ENCODE measurements around the gene NIPAL4.

NIPAL4 gene

DNA sequence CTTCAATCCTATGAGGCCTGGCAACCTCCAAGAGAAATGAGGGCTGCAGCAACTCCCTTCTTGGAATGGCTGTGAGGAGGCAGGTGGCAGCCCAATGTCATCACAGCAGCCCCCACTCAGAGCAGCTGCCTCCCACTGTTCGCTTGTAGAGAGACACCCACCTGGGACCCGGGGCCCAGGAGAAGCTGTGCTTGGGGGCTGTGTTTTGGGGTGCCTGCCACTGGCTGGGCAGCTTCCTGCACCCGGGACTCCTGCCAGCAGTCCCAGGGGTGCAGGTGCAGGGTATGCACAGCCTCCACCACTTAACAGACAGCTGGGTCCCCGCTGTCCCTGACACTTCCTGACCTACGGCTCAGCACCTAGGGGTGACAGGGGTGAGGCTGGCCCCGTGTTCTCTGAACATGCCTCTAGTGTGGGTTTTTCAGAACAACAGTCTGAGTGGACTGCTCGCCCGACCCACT, 26.2 kb downstream of the NIPAL4 start:
- DNase-seq: no peak

DNA sequence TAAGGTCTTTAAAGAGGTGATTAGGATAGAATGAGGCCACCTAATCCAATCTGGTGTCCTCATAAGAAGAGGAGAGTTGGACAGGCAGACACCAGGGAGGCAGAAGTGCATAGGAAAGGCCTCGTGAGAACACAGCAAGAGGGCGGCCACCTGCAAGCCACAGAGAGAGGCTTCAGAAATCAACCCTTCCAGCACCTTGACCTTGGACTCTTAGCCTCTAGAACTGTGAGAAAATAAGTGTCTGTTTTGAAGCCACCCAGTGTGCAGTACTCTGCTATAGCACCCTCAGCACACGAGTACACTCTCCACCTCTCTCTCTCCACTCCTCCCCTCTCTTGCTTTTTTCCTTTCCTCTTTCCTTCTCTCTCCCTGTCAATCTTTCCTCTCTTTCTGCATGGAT, 26.8 kb downstream of the NIPAL4 start:
- no peak for DNase-seq

DNA sequence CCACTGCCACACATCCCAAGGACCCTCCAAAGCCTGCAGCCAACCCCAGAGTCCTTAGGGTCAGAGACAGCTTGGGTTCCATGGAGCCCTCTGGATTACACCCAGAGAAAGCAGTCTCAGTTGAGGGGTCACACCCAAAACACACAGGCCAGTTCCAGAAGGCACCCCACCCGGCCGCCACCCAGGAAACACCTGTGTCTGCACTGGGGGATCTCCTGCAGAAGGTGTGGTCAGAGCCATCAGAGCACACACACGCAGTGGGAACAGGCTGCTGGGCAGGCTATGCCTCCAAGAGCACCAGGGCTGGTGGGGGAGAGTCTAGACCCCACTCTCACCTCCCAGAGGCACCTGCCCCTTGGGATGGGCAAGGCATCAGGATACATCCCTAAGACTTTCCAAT, 27.3 kb downstream of the NIPAL4 start:
- no peak for DNase-seq

DNA sequence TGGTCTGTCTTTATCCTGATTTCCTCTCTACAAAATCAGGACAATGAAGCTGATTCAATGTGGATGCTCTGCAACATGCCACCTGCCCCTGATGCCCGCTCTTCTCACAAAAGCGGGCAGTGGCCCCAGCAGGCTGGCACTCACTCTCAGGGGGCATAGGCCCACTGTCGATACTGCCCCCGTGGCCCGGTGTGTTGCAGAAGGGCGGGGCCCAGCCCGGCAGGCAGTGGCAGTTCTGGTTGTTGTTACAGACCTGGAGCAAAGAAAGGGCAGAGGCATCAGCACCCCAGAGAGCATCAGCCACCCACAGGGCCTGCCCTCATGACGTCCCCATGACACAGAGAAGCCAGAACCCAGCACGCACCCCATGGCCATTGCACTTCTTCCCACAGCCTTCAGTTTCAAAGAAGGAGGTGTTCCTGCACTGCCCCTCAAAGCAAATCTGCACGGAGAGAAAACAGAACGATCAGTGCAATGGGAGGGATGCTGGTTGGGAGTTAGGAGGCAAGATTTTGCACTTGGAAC, 31.5 kb downstream of the NIPAL4 start:
- no peak for DNase-seq

DNA sequence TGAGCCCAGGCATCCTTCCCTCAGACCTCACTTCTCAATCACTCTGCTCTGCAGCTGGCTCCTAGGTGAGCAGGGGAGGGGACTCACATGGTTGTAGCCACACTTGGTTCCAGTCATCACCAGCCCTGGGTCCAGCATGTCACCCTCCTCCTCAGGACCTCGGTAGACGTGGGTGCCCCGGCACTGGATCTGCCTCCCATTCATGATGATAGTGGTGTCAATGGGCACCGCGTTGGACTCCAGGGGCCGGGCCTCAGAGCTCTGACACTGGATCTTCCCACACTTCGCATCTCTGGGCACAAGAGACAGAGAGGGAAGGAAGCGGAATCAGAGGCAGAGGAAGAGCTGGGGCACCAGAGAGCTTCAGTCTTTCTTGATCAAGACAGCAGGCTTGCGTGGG, 32.9 kb downstream of the NIPAL4 start:
- DNase-seq: no peak

DNA sequence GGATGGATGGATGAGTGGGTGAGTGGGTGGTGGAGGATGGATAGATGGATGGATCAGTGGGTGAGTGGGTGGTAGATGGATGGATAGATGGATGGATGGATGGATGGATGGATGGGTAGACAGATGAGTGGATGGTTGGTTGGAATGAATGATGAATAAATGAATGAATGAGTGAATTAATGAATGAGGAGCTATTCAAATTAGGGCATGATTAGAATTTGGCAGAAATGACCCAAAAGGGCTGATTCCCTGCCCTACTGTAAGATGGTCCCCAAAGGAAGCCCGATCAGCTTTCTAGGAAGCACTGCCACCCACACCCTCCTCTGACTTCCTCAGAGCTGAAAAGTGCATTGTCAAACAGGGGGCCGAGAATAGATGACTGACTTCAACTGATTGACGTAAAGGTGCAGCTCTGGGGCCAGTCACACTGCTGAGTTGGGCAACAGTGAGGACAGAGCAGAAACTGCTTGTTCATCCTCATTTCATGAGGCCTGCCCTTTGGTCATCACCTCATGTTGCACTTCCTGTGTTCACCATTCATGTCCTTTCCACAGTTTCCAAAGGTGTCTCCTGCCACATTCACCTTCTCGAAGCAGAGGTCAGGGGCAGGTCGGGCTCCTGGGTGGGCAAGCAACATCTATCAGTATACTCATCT, 34.3 kb downstream of the NIPAL4 start:
- peak; percentile 86 to 95 for DNase-seq

DNA sequence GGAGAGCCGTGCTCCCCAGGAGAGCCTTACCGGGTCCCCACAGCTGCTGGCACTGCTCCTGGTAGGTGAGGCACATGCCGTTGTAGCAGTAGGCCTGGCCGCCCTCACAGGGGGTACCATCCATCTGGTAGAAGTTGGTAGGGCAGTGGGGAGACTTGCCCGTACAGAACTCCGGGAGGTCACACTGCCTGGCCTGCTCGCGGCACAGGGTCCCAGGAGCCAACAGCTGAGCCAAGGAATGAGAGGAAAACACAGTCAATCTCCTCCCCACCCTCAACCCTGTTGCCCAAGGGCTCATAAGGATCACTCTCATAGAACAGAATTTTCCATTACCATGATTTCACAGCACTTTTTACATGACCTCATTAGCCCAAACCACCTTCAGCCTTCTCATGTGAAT, 36.9 kb downstream of the NIPAL4 start:
- peak in 1 of 2 donors; percentile 15 for DNase-seq

DNA sequence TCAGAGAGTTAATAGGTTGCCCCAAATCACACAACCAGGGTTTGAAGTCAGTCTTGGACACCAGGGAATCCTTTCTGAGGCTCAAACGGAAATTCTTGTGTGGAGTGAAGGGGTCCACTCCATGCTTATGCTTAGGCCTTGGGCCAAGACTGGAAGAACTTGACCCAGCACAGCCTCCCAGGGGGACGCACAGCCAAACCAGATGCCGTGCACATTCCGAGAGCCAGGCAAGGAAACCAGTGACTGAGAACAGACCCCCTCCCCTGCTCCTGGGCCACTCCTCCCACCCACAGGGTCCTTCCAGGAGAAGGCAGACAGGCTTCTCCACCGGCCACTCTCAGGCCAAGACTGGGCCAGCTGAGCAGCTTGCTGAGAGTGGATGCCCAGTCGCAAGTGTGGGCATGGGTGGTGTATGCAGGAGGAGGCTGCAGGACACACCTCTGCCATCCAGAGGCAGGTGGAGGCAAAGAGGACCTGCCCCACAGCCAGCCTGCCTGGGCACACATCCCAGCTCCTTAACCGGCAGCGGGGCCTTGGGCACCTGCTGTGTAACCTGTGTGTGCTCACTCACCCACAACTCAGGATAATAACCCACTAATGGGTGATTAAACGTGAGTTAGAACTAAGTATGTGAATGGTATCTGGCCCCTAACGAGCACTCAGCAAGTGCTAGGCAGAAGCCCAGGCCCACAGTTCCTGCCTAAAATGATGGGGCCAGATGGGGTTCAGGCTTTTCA, 38.0 kb downstream of the NIPAL4 start:
- no peak for DNase-seq

DNA sequence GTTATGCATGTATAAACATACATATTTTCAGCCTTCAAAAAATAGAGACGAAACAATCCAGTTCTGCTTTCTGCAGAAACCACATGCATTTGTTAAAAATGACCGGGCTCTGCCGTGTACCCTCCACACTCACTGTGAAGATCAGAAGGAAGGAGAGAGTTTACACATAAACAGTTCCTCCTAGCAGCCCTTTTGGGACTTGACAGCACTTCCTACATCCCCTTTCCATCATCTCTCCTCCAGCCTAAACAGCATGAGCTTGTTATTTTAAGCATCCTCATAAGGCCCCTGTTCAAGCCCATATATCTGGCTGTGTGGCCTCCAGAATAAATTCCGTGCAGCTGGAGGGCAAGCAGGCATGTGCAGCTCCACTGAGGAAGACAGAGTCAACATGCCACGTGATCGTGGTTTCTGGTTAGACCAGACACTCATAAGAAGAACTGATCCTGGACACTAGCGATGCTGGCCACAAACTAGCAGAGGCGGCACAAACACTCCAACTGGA, 42.2 kb downstream of the NIPAL4 start:
- DNase-seq: peak; percentile 30 to 52

DNA sequence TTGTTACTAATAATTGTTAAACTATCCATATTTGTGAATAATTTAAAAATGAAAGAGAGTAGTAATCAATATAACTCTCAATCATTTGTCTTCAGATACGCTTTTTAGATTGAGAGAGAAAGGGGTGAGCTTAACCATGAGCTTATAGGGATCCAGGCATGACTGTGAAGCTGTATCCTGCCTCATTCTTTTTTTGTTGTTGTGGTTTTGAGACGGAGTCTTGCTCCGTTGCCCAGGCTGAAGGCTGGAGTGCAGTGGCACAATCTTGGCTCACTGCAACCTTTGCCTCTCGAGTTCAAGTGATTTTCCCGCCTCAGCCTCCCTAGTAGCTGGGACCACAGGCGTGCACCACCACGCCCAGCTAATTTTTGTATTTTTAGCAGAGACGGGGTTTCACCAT, 44.0 kb downstream of the NIPAL4 start:
- no peak for DNase-seq

DNA sequence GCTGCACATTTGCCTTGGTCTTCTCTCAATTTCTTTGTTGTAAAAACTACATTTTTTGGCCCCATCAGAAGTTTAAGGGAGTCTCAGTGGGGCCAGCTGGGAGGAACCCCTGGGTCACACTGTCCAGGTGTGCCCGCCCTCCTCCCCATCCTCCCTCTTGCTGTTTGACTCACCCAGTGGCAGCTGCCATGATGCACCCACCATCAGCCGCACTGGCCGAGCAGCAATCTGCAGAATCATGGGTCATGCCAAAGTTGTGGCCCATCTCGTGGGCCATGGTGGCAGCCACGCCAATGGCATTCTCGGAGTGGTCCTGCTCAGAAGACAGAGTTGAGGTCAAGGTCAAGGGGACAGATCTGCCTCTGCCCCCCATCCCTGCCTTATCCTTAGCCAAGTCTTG, 45.5 kb downstream of the NIPAL4 start:
- DNase-seq: no peak

DNA sequence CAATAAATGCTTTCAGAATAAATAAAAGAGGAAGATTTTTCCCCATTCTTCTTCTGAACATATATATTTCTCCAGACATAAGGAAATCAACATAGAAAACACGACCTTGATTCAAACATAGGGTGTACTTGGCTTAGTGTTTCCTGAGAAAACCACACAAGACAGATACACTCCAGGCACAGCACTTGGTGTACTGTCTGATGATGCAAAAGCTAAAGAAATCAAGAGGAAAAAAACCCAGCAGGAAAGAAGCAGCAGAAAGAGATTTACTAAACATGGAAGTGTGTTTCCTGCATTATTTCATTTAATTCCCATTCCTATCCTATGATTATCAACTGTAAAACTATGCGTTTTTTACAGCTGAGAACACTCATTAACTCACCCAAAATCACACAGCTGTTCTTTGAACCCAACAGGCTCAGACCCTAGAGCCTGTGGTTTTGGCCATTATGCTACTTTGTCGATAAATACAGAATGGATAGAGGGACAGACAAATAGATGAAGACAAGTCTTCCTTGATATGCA, 46.1 kb downstream of the NIPAL4 start:
- DNase-seq: no peak

DNA sequence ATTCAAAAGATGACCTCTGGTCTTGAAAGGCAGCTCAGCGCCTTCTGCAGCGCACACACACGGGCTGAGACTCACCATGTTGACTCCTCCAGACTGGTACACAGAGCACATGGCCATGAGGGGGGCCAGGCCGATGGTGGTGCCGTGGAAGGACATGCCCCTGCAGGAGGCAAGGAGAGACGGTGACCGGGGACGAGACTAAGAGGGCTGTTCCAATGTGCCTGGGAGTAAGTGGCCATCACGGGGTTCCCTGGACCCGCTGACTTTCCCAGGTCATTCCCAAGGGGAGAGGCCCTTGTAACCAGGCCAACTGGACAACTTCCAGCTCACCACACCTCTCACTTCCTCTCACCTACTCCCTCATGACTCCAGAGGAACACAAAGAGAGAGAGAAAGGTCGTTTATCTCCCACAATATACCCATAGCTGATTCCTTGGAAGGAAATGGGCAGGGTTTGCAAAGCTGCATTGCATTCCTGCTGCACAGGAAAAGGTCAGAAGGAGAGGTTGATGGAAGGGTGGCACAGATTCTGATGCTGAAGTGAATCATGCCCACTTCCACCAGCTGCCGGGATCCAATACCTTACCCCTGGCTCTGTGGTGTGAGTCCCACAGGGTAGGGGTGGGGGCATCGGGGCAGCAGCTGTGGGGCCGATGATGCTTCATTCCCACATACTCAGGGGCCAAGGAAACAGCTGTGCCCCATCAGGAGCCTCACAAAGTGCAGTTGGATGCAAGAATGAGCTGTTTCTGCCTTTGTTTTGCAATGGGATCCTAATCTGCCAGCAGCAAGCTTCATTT, 47.2 kb downstream of the NIPAL4 start:
- no peak for DNase-seq

DNA sequence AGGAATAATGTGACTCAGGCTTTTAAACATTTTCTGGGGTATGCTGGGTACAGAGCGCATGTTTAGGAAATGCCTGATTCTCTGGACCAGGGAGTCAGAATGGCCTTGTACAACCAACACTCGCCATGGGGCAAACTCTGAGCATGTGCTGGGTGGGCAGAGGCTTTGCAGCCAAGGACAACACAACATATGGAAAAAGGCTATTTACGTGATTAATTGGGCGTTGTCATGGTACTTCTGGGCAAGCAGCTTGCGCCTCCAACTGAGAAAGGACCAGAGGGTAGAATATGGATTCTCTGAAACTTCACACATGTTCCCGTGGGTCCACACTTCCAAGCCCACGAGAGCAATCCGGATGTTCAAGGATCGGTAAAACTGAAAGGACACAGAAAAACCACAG, 49.1 kb downstream of the NIPAL4 start:
- DNase-seq: no peak

DNA sequence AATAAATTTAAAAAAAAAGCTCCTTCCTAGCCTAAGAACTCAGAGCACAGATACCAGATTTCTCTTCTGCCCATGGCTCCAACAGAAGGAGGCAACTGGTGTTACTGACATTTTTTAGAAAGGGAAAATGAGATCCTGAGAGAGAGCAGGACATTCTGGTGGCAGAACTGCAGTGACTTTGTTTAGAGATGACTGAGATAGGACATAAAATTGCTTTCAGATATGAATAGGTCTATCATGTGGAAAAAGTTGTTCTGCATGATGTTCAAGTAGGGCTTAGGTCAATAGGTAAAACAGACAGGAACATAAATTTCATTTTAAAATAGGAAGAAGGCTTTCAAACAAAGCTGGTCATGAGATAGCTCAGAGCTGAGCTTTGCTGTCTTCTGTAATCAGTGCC, 49.6 kb downstream of the NIPAL4 start:
- DNase-seq: no peak

DNA sequence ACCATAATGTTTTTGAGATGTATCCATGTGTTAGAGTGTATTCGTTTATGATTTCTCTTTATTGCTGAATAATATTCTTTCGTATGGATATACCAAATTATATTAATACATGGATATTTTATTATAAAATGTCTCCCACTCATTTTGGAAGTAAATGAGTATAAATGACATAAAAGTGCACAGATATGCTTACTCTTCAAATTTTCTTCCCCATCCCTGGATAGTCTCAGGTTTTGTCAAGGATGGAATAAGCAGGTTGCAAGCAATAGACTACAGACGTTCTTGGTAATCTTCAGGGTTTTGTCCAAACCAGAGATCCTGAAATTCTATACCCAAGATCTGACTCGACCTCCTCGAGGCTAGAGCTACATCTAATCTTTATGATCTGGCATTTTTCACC, 50.7 kb downstream of the NIPAL4 start:
- DNase-seq: no peak

DNA sequence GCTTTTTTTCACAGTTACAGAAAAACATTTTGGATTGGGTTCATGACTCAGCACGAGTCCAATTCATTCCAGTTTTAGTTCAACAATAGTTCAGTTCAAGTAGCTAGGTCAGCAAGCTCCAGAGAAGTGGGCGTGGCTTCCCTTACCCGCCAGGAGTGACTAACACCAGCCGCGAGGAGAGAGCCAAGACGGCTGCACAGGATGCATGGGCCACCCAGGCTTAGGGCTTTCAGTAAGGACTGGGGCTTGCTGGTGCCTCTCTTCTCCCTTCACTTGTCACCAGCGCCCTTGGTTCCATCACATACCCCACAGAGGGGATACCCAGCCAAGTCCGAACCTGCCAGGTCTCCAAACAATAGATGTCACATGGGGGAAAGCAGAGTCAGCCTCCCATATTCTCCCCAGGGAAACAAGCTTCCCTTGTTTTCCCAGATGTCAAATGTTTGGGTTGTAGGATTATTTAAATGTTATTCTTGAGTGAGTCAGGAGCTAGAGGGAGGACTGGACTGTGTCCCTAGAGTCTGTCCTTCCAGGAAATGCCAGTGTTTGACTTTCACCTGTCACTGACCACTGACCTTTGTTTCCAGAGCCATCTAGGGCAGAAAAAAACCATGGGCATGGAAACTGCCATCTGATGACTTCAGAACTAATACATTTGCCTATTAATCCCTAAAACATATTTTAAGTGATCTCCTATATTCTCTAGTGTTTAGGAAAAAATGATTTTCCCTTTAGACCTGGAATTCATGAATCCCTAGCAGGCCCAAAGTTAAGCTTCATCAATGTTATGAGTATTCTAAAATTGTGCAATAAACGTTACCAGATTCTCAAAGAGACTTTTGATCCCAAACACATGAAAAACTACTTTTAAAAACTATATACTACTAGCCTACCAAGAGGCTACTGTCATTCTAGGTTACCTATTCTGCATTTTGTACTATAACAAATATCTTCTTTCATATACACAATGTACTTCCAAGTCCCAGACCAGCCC, 51.9 kb downstream of the NIPAL4 start:
- DNase-seq: peak; percentile 67 to 71

DNA sequence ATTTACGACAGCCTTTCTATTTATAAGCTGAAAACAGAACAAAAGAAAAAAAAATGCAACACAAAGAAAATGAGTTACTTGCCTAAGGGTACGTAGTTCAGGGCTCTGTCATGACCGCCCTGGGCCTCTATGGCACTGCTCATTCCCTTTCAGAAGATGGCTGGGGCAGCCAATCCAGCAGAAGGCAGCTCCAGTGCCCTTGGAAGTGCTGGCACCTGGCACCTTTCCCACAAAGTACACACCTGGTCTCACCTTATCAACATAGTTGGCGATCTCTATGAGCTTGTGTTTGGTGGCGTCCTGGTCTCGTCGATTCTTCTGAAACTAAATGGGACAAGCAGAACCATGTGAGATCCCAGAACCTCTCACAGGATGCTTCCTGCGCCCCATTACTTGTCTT, 53.2 kb downstream of the NIPAL4 start:
- DNase-seq: no peak

DNA sequence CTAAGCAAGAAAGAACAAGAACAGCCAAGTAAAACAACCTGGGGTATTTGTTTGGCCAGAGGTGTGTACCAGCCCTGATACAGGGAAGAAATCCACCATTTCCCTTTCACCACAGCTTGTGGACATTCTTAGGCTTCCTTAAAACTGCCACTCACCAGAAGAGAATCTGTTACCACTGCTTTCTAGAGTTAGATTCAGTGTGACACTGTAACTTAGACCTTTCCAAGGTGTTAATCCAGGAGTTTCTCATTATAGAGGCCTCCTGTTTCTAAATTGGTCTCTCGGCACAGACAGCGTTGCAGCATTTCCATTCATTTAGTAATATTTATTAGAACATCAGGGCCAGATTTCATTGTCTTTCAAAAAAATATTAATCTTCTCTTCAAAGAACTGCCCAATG, 55.0 kb downstream of the NIPAL4 start:
- DNase-seq: no peak

DNA sequence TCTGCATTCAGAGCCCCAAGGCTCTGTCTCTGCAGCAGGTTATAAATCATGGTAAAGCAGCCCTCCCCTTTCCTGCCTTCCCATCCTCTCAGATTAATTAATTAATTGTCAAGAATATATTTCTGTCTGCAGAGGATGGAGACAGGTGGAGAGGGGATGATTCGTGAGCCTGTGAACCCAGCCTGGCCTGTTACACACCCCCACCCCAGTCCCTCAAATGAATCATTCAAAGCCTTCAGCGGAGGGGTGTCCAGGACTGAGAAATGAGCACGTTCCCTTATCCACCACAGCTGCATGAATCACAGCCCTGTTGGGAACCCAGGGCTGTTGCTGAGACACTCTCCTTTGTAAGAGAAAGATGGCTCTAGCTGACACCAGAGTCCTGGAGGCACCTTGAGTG, 56.0 kb downstream of the NIPAL4 start:
- DNase-seq: no peak

DNA sequence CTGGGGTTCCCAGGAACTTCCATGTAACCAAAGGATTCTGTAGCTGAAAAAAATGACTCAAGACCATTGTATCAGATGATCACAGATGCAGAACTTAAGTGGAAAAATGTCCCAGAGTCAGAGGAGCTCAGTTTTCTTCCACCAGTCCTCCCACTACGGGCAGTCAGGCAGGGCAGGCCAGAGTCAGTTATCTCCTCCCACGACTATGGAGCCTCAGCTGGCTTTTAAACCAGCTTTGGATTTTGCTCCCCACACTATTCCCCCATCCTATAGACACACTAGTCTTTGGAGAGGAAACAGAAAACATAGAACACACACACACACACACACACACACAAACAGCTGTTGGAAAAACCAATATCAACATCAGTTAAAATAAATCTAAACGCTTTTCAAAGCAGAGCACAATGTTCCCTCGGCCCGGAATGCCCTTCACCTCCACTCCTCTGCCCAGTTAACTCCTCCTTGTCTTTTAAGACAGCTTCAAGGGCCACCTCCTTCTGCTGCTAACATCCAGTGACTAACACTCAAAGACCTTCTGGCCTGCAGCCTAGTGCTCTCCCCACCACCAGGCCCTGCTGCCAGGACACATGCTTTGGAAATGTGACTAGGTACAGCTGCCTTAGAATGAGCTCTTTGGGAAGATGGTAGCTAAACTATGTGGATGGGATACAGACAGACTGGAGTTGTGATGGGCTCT, 56.8 kb downstream of the NIPAL4 start:
- DNase-seq: peak in 1 of 2 donors; percentile 27

Measured in inflammatory macrophage treated with lipopolysaccharide for 1 hour (primary cell).